Kidney (tissue), 14 donors: ENCODE results near the gene NR2F6. TPM values are rescaled to one million over a fixed set of nuclear protein-coding genes. Genes with fewer than 3 reads are reported as not detected.
A peak's percentile ranks its signal among the peaks of the same experiment; 100 is the strongest.

ENCODE experiments used
- DNase-seq, 5 donors: peaks; one replicate each; pipeline ENCODE4 v3.0.0-alpha.2; 2013 to 2020
- FAIRE-seq: peaks from 2 replicates; lab custom pipeline; 2012; peaks lifted over from hg19 to GRCh38; lab: Jason Lieb, UNC
- H3K27ac ChIP-seq, 2 donors: one replicate each; pipeline ENCODE4 v1.7.0; 2013; ENCODE audit warnings: low read depth in 2 of 2, low read length in 2 of 2, inconsistent platforms in 1 of 2
- H3K27me3 ChIP-seq: one replicate; pipeline ENCODE4 v1.7.1; 2013; ENCODE audit warnings: low read length, inconsistent platforms; ENCODE audit not compliant: control insufficient read depth, insufficient read depth
- H3K36me3 ChIP-seq, 3 donors: one replicate each; pipeline versions ENCODE4 v1.7.0 to v1.7.1; 2013; ENCODE audit warnings: low read length in 3 of 3, control low read depth in 1 of 3, inconsistent platforms in 1 of 3; ENCODE audit not compliant: insufficient read depth in 3 of 3, control insufficient read depth in 2 of 3
- H3K4me1 ChIP-seq, 3 donors: one replicate each; pipeline versions ENCODE4 v1.7.0 to v1.7.1; 2013; ENCODE audit warnings: low read length in 3 of 3, inconsistent platforms in 1 of 3, low read depth in 1 of 3; ENCODE audit not compliant: control insufficient read depth in 2 of 3, insufficient read depth in 2 of 3
- H3K4me3 ChIP-seq, 3 donors: one replicate each; pipeline versions ENCODE4 v1.7.0 to v1.8.1; 2013; ENCODE audit warnings: low read length in 3 of 3, control low read depth in 1 of 3, inconsistent platforms in 1 of 3
- H3K9ac ChIP-seq, 3 donors: one replicate each; pipeline versions ENCODE4 v1.7.0 to v1.7.1; 2013; ENCODE audit warnings: low read length in 3 of 3, control low read depth in 1 of 3, inconsistent platforms in 1 of 3
- H3K9me3 ChIP-seq, 3 donors: one replicate each; pipeline versions ENCODE4 v1.7.0 to v1.7.1; 2013; ENCODE audit warnings: low read length in 3 of 3, control low read depth in 1 of 3, inconsistent platforms in 1 of 3; ENCODE audit not compliant: control insufficient read depth in 2 of 3, insufficient read depth in 1 of 3
- CTCF ChIP-seq: IDR thresholded peaks from 3 replicates; pipeline ENCODE4 v1.5.1; 2012; ENCODE audit warnings: mild to moderate bottlenecking, moderate library complexity, borderline replicate concordance; ENCODE audit not compliant: insufficient read depth; ENCODE audit errors: extremely low read depth
- intact Hi-C: fragments of 100-400 bp; cut with DNase I; formaldehyde crosslinking; loops from one replicate; pipeline ENCODE4 v1.11.1; 2022
- polyA plus RNA-seq: library from polyadenylated mRNA; stranded (reverse); fragments of 350-450 nt; fragmentation: Illumina TruSeq; extraction: RNeasy Lipid Tissue Mini Kit (QIAGEN cat#74804); gene quantifications from one replicate; pipeline ENCODE4 v1.2.3, GENCODE V29; 2014; ENCODE audit warnings: low read depth, low replicate concordance; ENCODE audit not compliant: insufficient read depth
- total RNA-seq: library from RNA; stranded (reverse); fragmentation: NEBNext Ultra II Directional; extraction: Animal tissue kit (Norgen Biotek cat#: 25700); gene quantifications from one replicate; pipeline ENCODE4 v1.2.1, GENCODE V29; 2021
- donor health status: control.
- donor health status: control.
- donor health status: control.
- donor health status: control.
- donor health status: control.
- donor health status: DM: yes; HTN: yes; CAD: no.
- donor health status: Normal renal cell carcinoma (clear cell type).

Gene NR2F6
- total and polyA plus RNA-seq, 2 donors from 2014 or later: 46.8 to 60.2 TPM

- TF ChIP-seq CTCF: no peak
- Histone ChIP-seq H3K4me3 (no peak overlapping the region), H3K9me3 (peaks cover 0 to 9% (median 0%) of the 10 kb centered on the region in 3 donors), H3K4me1 (no peaks in the 10 kb centered on the region), H3K9ac (no peak overlapping the region), H3K36me3 (no peaks in the 10 kb centered on the region), H3K27me3 (no peaks in the 10 kb centered on the region), H3K27ac (no peak overlapping the region)
- no peak for FAIRE-seq
- intact Hi-C loops: no loop called here
- peak in 1 of 5 donors; percentile 18 for DNase-seq
These were observed 9.5 kb upstream of the NR2F6 start for GRCh38 chr19:17255150-17255621.

GRCh38 chr19:17254636-17255035 is 8.9 kb upstream of the NR2F6 start:
- intact Hi-C loops: no loop called here
- no peak for FAIRE-seq
- Histone ChIP-seq H3K4me3 (no peak overlapping the region), H3K9ac (no peak overlapping the region), H3K9me3 (peaks cover 0 to 5% (median 0%) of the 10 kb centered on the region in 3 donors), H3K27me3 (no peaks in the 10 kb centered on the region), H3K36me3 (no peaks in the 10 kb centered on the region), H3K4me1 (no peaks in the 10 kb centered on the region), H3K27ac (no peak overlapping the region)
- no peak for TF ChIP-seq CTCF
- no peak for DNase-seq

- Histone ChIP-seq H3K36me3 (no peaks in the 10 kb centered on the region), H3K4me3 (no peak overlapping the region), H3K9ac (no peak overlapping the region), H3K27ac (no peak overlapping the region), H3K4me1 (peaks cover 2 to 19% (median 12%) of the 10 kb centered on the region in 3 donors), H3K9me3 (no peaks in the 10 kb centered on the region), H3K27me3 (no peaks in the 10 kb centered on the region)
- peak in 1 of 5 donors; percentile 50 for DNase-seq
- intact Hi-C loops: no loop called here
- no peak for FAIRE-seq
- TF ChIP-seq CTCF: no peak
These were observed 4.3 kb upstream of the NR2F6 start for GRCh38 chr19:17249887-17250548.
